Esophagus (tissue), 2 donors: ENCODE measurements around the gene TMEM50B. TPM values are rescaled to one million over a fixed set of nuclear protein-coding genes. Genes with fewer than 3 reads are reported as not detected.
A peak's percentile ranks its signal among the peaks of the same experiment; 100 is the strongest.

ENCODE experiments used
- H3K27ac ChIP-seq, 2 donors: one replicate each; pipeline ENCODE4 v1.5.1; 2013; ENCODE audit warnings: low read depth in 2 of 2, mild to moderate bottlenecking in 2 of 2, inconsistent platforms in 1 of 2, low read length in 1 of 2, moderate library complexity in 1 of 2
- H3K27me3 ChIP-seq, 2 donors: one replicate each; pipeline ENCODE4 v1.6.1; 2013; ENCODE audit warnings: low read length in 2 of 2, control low read depth in 1 of 2, mild to moderate bottlenecking in 1 of 2; ENCODE audit not compliant: insufficient read depth in 2 of 2, control insufficient read depth in 1 of 2
- H3K36me3 ChIP-seq, 2 donors: one replicate each; pipeline ENCODE4 v1.6.1; 2013; ENCODE audit warnings: low read length in 1 of 2; ENCODE audit not compliant: control insufficient read depth in 2 of 2, insufficient read depth in 2 of 2
- H3K4me1 ChIP-seq, 2 donors: one replicate each; pipeline ENCODE4 v1.6.1; 2013; ENCODE audit warnings: low read length in 1 of 2; ENCODE audit not compliant: control insufficient read depth in 2 of 2, insufficient read depth in 2 of 2
- H3K4me3 ChIP-seq, 2 donors: one replicate each; pipeline ENCODE4 v1.5.1; 2013; ENCODE audit warnings: low read length in 2 of 2, mild to moderate bottlenecking in 2 of 2, low read depth in 1 of 2, moderate library complexity in 1 of 2
- H3K9me3 ChIP-seq, 2 donors: one replicate each; pipeline ENCODE4 v1.6.1; 2013; ENCODE audit warnings: mild to moderate bottlenecking in 2 of 2, low read depth in 1 of 2, low read length in 1 of 2, moderate library complexity in 1 of 2; ENCODE audit not compliant: control insufficient read depth in 2 of 2, insufficient read depth in 1 of 2
- WGBS, 2 donors: extraction: QIAGEN DNeasy Blood & Tissue Kit; methylation state at CpG; one replicate each; pipeline ENCODE4 v1.1.7; 2013; 5-methylcytosine and 5-hydroxymethylcytosine counted together
- polyA plus RNA-seq, 2 donors: library from polyadenylated mRNA; stranded (reverse); fragments of 200-250 nt; gene quantifications; one replicate each; pipeline ENCODE4 v1.2.3, GENCODE V29; 2013
- donor health status: healthy with polysubstance abuse.
- donor health status: Bipolar disorder and iron deficiency.

Gene TMEM50B
- polyA plus RNA-seq, 2 donors = 20.3 to 27.4 TPM

- H3K4me1 ChIP-seq = peaks cover 0 to 9% of the 10 kb centered on the region in 2 donors
- 35 to 41% methylated on average over 5 of the region's 5 CpGs for WGBS, 2 donors
Observed at GRCh38 chr21:33406493-33406892, 73.3 kb downstream of the TMEM50B start.

GRCh38 chr21:33403786-33404585 is 75.8 kb downstream of the TMEM50B start:
- H3K9me3 ChIP-seq = no peaks in the 10 kb centered on the region
- 2 to 4% methylated on average over 44 to 47 of the region's 47 CpGs for WGBS, 2 donors
- peak overlapping the region; percentile 82 to 83 for H3K4me3 ChIP-seq
- peaks cover 0 to 7% of the 10 kb centered on the region in 2 donors for H3K4me1 ChIP-seq
- H3K27me3 ChIP-seq = no peaks in the 10 kb centered on the region
- peak overlapping the region; percentile 99 for H3K27ac ChIP-seq
- no peaks in the 10 kb centered on the region for H3K36me3 ChIP-seq

More at GRCh38 chr21:33406493-33406892, 73.3 kb downstream of the TMEM50B start:
- H3K9me3 ChIP-seq = no peaks in the 10 kb centered on the region
- H3K27ac ChIP-seq = no peak overlapping the region
- no peaks in the 10 kb centered on the region for H3K27me3 ChIP-seq
- H3K4me3 ChIP-seq = no peak overlapping the region
- H3K36me3 ChIP-seq = peaks cover 3 to 4% of the 10 kb centered on the region in 2 donors

DNA sequence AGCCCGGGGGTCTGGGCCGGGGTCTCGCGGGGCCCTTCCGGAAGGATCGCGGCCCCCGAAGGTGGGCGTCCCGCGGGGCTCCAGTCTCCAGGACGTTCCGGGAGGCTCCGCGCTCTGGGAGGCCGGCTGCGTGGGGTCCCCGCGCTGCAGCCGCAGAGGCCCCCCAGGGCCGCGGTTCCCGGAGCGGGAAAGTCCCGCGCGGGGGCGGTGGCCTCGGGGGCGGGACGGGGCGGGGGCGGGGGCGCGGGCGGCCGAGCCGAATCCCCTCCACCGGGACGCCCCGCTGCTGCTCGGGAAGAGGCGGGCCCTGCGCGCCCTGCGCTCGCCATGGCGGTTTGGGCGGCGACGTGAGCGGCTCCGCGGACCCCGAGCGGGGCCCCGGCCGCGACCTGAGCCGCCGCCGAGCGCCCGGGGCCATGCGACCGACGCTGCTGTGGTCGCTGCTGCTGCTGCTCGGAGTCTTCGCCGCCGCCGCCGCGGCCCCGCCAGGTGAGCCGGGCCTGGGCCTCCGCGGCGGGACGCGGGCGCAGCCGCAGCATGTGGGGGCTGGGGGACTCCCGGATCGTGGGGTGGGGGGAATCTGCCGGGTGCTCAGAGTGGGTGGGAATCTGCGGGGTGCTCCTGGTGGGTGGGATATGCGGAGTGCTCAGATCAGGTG is 76.5 kb downstream of the TMEM50B start, which contains the start of gene IFNGR2:
IFNGR2 (plus strand) TSS at position 286 of the 658 bp plus-strand sequence; CDS start at position 417, 131 bp downstream.
- H3K27me3 ChIP-seq = no peaks in the 10 kb centered on the region
- H3K36me3 ChIP-seq = no peaks in the 10 kb centered on the region
- WGBS, 2 donors = 0 to 1% methylated on average over 36 to 89 of the region's 89 CpGs
- no peaks in the 10 kb centered on the region for H3K9me3 ChIP-seq
- peaks cover 0 to 7% of the 10 kb centered on the region in 2 donors for H3K4me1 ChIP-seq
- peak within 1 kb of the TSS; percentile 99 for H3K27ac ChIP-seq
- peak within 1 kb of the TSS; percentile 82 to 83 for H3K4me3 ChIP-seq

- peaks cover 0 to 7% of the 10 kb centered on the region in 2 donors for H3K4me1 ChIP-seq
- 43 to 51% methylated on average over 45 of the region's 45 CpGs for WGBS, 2 donors
Observed at GRCh38 chr21:33402001-33402979, 77.5 kb downstream of the TMEM50B start.

DNA sequence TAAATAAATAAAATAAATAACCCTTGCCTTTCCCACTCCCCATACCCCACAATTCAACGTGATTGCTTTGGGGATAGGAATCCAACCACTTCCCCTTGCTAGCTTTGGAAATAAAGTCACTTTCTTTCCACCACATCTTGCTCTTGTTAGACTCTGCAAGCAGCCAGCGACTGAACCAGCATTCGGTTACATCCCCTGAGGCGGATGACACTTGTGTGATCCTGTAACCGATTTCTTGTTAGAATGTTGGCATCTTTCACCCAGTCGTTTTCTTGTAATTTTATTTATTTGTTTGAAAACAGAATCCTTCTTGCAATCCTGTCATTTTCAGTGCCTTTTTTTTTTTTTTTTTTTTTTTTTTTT is 78.2 kb downstream of the TMEM50B start:
- Histone ChIP-seq H3K4me3 (no peak overlapping the region), H3K27ac (no peak overlapping the region), H3K36me3 (no peaks in the 10 kb centered on the region), H3K4me1 (peaks cover 0 to 7% of the 10 kb centered on the region in 2 donors), H3K27me3 (no peaks in the 10 kb centered on the region), H3K9me3 (no peaks in the 10 kb centered on the region)
- 76 to 89% methylated on average over 6 of the region's 6 CpGs for WGBS, 2 donors

More at GRCh38 chr21:33402001-33402979, 77.5 kb downstream of the TMEM50B start:
- peak overlapping the region in 1 of 2 donors; percentile 82 for H3K4me3 ChIP-seq
- no peaks in the 10 kb centered on the region for H3K36me3 ChIP-seq
- H3K27me3 ChIP-seq = no peaks in the 10 kb centered on the region
- peak overlapping the region; percentile 99 for H3K27ac ChIP-seq
- H3K9me3 ChIP-seq = no peaks in the 10 kb centered on the region

Other genes starting within 250 kb of the TMEM50B start
- 10 to 100 TPM; 22.9 to 23.9 TPM for gene IL10RB, start 213.6 kb downstream of the TMEM50B start, polyA plus RNA-seq
- 10 to 100 TPM in 1 of 2 donors, 1 to 10 TPM in 1; 9.0 to 14.1 TPM for gene IFNAR1, start 155.0 kb downstream of the TMEM50B start, polyA plus RNA-seq
- gene IFNGR2, start 76.6 kb downstream of the TMEM50B start, polyA plus RNA-seq = 10 to 100 TPM; 44.9 to 52.5 TPM
- 1 to 10 TPM; 1.2 to 1.4 TPM for gene DNAJC28, start 11.7 kb upstream of the TMEM50B start, polyA plus RNA-seq
- 10 to 100 TPM; 10.6 to 27.1 TPM for gene GART, start 62.1 kb upstream of the TMEM50B start, polyA plus RNA-seq
- gene SON, start 63.1 kb upstream of the TMEM50B start, polyA plus RNA-seq = 10 to 100 TPM; 71.5 to 92.1 TPM
- 10 to 100 TPM; 10.6 to 17.4 TPM for gene DONSON, start 108.7 kb upstream of the TMEM50B start, polyA plus RNA-seq
- gene CRYZL1, start 161.8 kb upstream of the TMEM50B start, polyA plus RNA-seq = 10 to 100 TPM; 15.0 to 15.5 TPM
- 1 to 10 TPM; 6.6 to 8.9 TPM for gene ITSN1, start 162.5 kb upstream of the TMEM50B start, polyA plus RNA-seq